ENCODE results near the gene LRRC38.
"Not testable (repeated sequence)": the region's sequence is repeated elsewhere in the genome, so short reads cannot be mapped to it uniquely, and the experiment has no call there.

Gene LRRC38, protein sequence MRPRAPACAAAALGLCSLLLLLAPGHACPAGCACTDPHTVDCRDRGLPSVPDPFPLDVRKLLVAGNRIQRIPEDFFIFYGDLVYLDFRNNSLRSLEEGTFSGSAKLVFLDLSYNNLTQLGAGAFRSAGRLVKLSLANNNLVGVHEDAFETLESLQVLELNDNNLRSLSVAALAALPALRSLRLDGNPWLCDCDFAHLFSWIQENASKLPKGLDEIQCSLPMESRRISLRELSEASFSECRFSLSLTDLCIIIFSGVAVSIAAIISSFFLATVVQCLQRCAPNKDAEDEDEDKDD

DNA sequence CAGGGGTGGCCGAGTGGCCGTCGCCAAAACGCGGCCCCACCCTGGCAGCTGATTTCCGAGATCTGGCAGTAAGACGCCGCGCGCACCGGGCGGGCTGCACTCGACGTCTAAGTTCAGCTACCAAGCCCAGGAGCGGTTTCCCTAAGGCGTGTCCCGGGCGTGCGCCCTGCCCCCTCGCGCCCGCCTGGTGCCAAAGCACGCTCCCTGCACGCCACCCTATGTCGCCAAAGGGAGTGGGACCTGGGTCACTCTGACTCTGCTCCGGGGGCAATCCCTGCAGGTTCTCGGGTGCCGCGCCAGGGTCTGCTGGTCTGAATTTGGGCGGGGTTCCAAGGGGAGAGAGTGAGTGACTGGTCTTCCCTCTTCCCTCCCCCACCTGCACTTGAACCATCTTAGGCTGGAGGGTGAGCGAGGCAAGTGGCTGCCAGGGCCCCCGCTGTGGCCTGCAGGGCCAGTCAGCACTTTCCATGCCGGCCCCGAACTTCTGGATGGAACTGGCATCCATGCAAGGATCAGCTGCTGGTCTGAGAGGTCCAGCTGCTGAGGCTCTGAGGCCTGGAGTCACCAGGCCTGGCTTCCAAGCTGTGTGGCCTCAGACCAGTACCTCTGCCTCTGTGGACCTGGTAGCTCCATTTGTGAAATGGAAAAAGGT, at the start of gene LRRC38:
Gene LRRC38 (minus strand): TSS at position 109 of the 652 bp plus-strand sequence. CDS start 410 bp downstream, outside the sequence.
- DNase-seq (ENCODE audit: low read depth in 2 of 2) = peak in 1 of 2 donors; percentile 3

DNA sequence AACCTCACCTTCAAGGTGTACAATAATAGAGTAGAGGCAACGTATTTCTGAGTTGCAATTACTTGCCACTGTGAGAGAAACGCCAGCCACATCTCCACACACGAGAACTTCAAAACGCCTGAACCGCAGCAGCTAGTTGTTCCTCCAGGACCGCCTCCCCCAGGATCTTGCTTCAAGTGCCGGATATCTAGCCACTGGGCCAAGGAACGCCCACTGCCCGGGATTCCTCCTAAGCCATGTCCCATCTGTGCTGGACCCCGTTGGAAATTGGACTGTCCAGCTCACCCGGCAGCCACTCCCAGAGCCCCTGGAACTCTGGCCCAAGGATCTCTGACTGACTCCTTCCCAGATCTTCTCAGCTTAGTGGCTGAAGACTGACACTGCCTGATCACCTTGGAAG, 49.2 kb upstream of the LRRC38 start:
- not testable (repeated sequence) for DNase-seq (ENCODE audit: low read depth in 2 of 2)

- DNase-seq (ENCODE audit: low read depth in 2 of 2) = no peak
Observed at GRCh38 chr1:13560541-13560940, 46.7 kb upstream of the LRRC38 start.

DNA sequence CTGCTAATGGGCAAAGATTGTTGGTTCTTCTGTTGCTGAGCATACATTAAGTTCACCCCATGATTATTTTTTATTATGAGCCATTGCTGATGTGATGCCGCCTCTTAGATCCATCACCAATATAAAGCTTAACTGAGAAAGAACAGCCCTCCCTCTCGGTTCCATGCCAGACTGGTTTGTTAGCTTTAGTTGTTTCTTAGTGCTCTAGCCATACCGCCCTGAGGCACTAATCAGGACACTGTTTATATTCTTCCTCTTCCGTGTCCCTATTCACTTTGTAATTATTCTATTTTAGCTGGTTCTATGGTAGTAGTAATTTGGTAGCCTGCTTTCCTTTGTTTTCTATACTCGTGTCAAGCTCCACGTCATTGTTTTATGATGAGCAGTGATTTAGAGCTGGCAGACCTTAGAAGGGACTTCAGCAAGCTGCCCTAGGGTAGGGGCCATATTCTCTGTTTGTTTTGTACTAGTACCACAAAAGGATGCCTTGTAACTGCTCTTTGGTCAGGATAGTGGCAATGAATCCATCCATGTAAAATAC, 42.5 kb upstream of the LRRC38 start:
- no peak for DNase-seq (ENCODE audit: low read depth in 2 of 2)

DNA sequence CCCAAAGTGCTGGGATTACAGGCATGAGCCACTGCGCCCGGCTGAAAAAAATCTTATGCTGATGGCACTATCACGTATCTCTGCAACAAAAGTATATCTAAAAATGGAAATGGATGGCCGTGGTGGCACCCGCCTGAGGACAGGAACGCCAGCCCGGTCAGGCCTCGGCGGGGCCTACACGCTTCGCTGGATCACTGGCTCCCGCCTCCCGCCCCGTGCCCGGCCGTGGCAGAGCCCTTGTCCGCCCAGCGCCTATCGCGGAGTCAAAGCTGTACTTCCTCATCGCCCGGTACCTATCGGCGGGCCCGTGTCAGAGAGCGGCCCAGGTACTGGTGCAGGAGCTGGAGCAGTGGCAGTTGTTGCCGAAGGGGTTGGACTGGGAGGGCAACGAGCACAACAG, 41.0 kb upstream of the LRRC38 start:
- no peak for DNase-seq (ENCODE audit: low read depth in 2 of 2)

DNA sequence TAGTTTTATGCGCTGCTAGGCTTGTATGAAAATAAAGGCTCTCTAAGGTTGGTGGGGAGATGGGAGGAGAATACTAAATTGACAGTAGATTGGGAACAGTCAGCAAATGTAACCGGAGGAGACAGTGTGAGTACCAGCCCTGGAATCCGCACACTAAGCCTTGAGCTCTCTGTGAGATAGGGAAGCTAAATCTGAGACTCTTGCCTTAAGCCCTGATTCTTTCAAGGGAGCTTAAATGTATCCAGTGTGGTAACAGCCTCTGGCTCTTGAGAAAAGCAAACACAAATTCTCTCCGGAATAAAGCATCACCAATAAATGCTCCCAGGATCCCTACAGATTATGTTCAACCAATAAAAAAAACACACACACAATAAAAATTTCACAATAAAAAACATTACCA, 36.9 kb upstream of the LRRC38 start:
- no peak for DNase-seq (ENCODE audit: low read depth in 2 of 2)

DNA sequence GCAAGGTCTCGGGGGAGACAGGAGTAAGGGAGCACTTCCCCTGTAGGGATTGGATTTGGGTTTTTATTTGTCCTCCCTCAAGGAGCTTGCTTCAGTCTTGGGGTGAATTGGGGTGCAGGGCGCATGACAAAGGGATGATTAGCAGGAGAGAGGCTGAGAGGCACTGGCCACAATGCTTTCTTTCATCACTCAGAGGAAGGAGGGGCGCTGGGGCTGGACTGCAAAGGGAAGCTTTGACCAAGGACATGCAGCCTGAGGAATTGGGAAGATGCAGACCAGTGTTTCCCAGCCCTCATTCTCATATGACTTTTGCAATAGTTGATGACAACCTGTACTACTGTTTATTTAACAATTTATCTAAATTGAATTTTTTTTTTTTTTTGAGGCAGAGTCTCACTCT, 35.7 kb upstream of the LRRC38 start:
- DNase-seq (ENCODE audit: low read depth in 2 of 2) = no peak

DNA sequence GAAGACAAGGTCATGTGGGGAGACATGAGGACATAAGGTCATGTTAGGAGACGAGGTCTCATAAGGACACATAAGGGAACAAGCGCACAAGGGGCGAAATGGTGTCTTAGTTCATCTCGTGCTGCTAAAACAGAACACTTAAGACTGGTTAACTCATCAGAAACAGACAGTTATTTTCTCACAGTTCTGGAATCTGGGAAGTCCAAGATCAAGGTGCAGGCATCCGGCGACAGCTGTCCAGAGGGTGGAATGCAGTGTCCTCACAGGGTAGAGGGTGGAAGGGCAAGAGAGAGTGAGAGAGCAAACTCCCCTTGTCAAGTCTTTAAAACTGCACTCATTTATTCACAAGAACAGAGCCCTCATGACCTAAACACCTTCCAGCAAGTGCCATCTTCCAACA, 35.2 kb upstream of the LRRC38 start:
- no peak for DNase-seq (ENCODE audit: low read depth in 2 of 2)

- no peak for DNase-seq (ENCODE audit: low read depth in 2 of 2)
Observed at GRCh38 chr1:13548281-13548680, 34.5 kb upstream of the LRRC38 start.

DNA sequence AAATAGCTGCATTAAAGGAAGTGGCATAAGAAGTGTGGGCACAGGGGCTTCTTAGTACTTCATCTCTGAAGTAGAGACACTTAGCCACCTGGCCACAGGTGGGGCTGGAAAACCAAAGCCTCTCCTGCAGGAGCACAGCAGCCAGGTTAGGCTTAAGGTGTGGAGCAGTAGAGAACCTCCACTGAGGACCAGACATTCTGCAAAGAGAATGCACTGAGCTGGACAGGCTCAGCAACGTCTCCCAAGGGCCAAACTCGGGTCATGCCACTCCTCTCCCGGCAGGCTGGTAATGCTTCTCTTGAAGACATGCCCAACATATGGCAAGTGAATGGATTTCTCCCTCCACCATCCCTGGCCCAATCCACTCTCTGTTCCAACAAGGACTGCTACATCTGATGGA, 33.0 kb upstream of the LRRC38 start:
- DNase-seq (ENCODE audit: low read depth in 2 of 2) = no peak

DNA sequence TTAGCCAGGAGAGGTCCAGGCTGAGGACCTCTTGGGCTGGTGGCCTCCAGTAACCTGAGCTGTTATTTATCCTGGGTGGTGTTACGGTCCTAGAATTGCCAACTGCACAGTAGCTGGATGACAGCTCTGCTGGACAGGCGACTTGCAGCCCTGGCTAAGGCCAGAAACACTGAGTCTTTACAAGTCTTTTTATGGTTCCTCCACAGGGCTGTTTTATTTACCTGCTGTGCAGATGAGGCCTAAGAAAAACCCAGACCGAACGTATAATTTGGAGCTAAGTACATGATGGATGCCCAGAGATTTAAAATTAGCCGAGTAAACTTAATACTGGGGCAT, 30.4 kb upstream of the LRRC38 start:
- DNase-seq (ENCODE audit: low read depth in 2 of 2) = no peak

- no peak for DNase-seq (ENCODE audit: low read depth in 2 of 2)
Observed at GRCh38 chr1:13543451-13544220, 29.8 kb upstream of the LRRC38 start.

GRCh38 chr1:13541435-13542215, 27.8 kb upstream of the LRRC38 start:
- no peak for DNase-seq (ENCODE audit: low read depth in 2 of 2)

GRCh38 chr1:13540866-13541265, 27.1 kb upstream of the LRRC38 start:
- no peak for DNase-seq (ENCODE audit: low read depth in 2 of 2)

DNA sequence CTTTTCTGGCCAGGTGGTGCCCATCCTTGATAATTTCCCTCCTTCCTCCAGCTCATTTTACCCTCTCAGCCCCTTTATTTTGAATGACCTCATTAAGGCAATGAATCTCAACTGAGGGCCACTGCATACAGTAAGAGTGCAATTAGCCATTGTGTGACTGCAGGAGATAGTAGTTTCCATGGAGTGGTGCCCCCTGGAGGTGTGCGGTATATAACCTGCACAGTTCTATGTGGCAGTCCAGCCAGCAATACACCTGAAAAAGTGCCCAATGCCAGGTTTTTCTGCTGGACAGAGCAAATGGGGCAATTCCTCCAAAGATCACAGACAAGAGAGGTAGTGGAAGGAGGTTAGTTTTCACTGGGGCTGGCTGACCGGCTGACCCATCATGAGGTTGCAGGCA, 25.9 kb upstream of the LRRC38 start:
- DNase-seq (ENCODE audit: low read depth in 2 of 2) = no peak

- no peak for DNase-seq (ENCODE audit: low read depth in 2 of 2)
Observed at GRCh38 chr1:13538832-13539231, 25.0 kb upstream of the LRRC38 start.

- no peak for DNase-seq (ENCODE audit: low read depth in 2 of 2)
Observed at GRCh38 chr1:13536571-13536970, 22.8 kb upstream of the LRRC38 start.

- no peak for DNase-seq (ENCODE audit: low read depth in 2 of 2)
Observed at GRCh38 chr1:13535227-13535626, 21.4 kb upstream of the LRRC38 start.

DNA sequence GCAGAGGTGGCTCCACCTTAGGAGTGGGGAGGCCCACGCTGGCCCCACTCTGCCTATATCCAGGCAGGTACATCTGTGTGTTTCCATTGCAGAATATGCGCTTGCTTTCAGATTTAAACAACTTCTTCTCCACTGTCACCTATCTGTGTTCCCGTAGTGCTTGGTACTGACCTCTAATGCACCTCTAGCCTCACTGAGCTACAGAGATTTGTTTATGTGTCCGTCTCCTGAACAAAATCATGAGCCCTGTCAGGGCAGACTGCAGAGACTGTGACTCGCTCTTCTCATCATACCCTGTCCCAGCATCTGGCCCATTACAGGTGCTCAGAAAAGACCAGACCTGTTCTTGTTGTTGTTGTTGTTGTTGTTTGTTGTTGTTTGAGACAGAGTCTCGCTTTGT, 14.5 kb upstream of the LRRC38 start:
- DNase-seq (ENCODE audit: low read depth in 2 of 2) = no peak

DNA sequence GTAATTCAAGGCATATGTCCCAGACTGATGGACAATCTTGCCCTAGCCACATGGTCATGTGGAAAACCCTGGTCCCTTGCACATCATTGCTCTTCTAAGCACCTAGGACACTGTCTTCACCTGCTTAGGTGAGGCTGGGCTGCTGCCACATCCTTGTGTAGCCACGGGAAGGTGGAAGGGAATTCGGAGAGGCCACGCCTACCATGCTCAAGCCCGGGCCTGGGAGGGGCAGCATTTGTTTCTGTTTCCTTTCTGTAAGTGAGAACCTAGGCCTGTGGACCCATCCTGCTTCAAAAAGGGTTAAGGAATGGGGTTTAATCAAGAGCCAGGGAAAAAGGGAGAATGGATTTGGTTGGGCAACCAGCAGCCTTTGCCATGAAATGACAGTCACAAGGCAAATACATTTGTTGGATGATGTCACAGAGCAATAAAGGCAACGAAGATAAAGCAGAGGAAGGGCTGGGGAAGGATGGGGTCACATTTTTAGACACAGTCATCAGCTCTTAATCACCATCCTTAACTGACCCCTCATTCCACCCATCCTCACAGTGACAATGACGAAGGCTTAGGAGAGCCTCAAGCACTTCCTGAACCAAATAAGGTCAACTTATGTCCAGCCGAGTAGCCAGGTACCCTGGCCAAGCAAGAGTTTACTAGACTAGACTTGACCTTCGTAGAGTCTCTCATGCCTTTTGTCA, 10.1 kb upstream of the LRRC38 start:
- DNase-seq (ENCODE audit: low read depth in 2 of 2) = no peak

GRCh38 chr1:13520985-13521384, 7.2 kb upstream of the LRRC38 start:
- no peak for DNase-seq (ENCODE audit: low read depth in 2 of 2)
